Activated T-cell treated with anti-CD3 and anti-CD28 coated beads, Interleukin-2, amount 50 U/mL, for 72 hours (primary cell): ENCODE results near the gene PRELID2. TPM values are rescaled to one million over a fixed set of nuclear protein-coding genes. Genes with fewer than 3 reads are reported as not detected.
"Not testable (repeated sequence)": the region's sequence is repeated elsewhere in the genome, so short reads cannot be mapped to it uniquely, and the experiment has no call there.

Experiments used
- ATAC-seq, 2 donors: fragments of 150-1000 bp; cut with Tn5 transposase; replicated peaks in 1 of 2; 2 replicates each; pipeline ENCODE4 v1.10.0; 2021; ENCODE audit warnings: moderate library complexity in 2 of 2, mild to moderate bottlenecking in 1 of 2
- DNase-seq, 2 donors: peaks; one replicate each; pipeline ENCODE4 v3.0.0; 2021 to 2022; ENCODE audit warnings: mixed read lengths in 1 of 2
- H3K27ac Mint-ChIP-seq: one replicate; pipeline ENCODE4 v1.8.0; 2022; ENCODE audit warnings: mild to moderate bottlenecking, moderate library complexity, mixed read lengths
- H3K27me3 Mint-ChIP-seq: one replicate; pipeline ENCODE4 v1.8.0; 2022; ENCODE audit warnings: low read depth, mixed read lengths
- H3K36me3 Mint-ChIP-seq, 2 donors: one replicate each; pipeline ENCODE4 v1.8.0; 2022; ENCODE audit warnings: mixed read lengths in 2 of 2, mild to moderate bottlenecking in 1 of 2; ENCODE audit not compliant: insufficient read depth in 2 of 2
- H3K4me1 Mint-ChIP-seq: one replicate; pipeline ENCODE4 v1.8.0; 2022; ENCODE audit warnings: low read depth, mixed read lengths
- H3K4me3 Mint-ChIP-seq, 2 donors: one replicate each; pipeline ENCODE4 v1.8.0; 2022; ENCODE audit warnings: mild to moderate bottlenecking in 2 of 2, mixed read lengths in 2 of 2, moderate library complexity in 2 of 2
- H3K9me3 Mint-ChIP-seq, 2 donors: one replicate each; pipeline ENCODE4 v1.8.0; 2022; ENCODE audit warnings: mixed read lengths in 2 of 2
- total RNA-seq, 2 donors: library from RNA; stranded (reverse); gene quantifications; one replicate each; pipeline ENCODE4 v1.2.3, GENCODE V29; 2022

The PRELID2 gene
- total RNA-seq, 2 donors from 2014 or later, result 2.3 to 4.6 TPM

DNA sequence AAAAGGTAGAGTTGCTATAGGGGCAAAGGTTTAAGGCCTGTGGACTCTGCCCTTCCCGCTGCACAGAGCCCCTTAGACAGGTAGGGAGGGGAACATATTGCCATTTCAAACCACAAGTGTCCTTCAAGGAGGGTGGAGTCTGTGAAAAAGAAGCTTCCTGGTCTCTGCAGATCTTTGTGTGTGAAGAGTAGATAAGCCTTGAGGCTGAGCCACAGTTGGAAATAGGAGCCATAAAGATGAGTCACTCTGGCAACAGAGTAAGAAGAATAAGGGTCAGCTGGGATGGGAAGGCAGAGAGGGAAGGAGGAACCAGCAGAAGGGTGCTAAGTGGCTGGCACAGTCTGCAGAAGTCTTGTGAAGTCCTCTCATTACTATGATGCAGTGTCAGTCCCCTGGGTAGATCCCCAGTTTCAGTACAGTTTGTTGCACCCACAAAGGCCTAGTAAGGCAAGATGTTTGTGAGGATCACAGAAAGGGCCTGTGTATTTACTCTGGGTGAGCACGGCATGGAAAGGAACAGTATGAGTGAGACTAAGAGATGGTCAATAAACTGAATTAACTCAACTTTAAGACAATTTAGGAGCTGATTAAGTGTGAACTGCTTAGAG is 19.6 kb upstream of the PRELID2 start:
- H3K36me3 Mint-ChIP-seq, result no peaks in the 10 kb centered on the region
- H3K27me3 Mint-ChIP-seq, result peaks cover 5% of the 10 kb centered on the region
- ATAC-seq (no peak), DNase-seq (no peak)
- H3K9me3 Mint-ChIP-seq, result no peaks in the 10 kb centered on the region
- H3K4me3 Mint-ChIP-seq, result no peak overlapping the region
- no peak overlapping the region for H3K27ac Mint-ChIP-seq
- H3K4me1 Mint-ChIP-seq, result peaks cover 8% of the 10 kb centered on the region

DNA sequence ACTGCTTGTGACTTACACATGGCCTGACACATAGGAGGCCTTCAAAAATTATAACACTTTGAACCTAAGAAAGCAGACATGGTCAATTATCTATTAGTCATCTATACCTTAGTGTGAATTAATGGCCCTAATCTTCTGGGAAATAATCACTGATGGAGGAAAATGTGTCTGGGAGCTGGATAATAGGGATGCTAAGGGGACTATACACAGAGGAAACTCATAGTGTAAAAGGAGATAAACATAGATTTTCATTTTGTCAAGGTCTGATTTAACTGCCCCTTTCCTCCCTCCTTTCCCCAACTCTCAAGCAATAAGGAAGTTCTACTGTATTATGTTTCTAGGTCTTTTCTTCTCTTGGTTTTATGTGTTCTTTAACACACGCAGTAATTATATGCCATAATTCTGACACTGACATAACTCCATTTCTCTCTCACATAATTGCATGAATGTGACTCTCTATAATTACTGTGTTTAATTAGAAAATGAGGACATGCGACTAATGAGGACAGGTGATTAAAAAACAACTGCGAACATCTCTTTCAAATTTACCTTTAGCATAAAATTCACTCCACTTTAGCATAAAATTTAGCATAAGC is 18.7 kb upstream of the PRELID2 start:
- Mint-ChIP-seq H3K4me3 (no peak overlapping the region), H3K9me3 (no peaks in the 10 kb centered on the region), H3K27ac (no peak overlapping the region), H3K4me1 (peaks cover 8% of the 10 kb centered on the region), H3K27me3 (peaks cover 5% of the 10 kb centered on the region), H3K36me3 (no peaks in the 10 kb centered on the region)
- no peak for ATAC-seq
- no peak for DNase-seq

DNA sequence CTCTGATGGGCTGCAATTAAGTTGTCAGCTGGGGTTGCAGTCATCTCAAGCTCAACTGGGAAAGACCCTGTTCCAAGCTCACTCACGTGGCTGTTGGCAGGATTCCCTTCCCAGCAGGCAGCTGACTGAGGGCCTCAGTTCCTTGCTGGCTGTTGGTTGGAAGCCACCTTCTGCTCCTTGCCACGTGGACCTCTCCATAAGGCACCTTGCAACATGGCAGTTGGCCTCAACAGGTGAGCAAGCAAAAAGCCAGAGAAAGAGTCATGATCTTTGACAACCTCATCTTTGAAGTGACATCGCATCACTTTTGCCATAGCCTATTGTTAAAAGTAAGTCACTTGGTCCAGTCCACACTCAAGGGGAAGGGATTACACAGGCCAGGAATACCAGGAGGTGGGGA is 17.8 kb upstream of the PRELID2 start:
- Mint-ChIP-seq H3K4me3 (no peak overlapping the region), H3K4me1 (peaks cover 8% of the 10 kb centered on the region), H3K27me3 (peaks cover 5% of the 10 kb centered on the region), H3K36me3 (no peaks in the 10 kb centered on the region), H3K9me3 (no peaks in the 10 kb centered on the region), H3K27ac (no peak overlapping the region)
- DNase-seq (no peak), ATAC-seq (no peak)

DNA sequence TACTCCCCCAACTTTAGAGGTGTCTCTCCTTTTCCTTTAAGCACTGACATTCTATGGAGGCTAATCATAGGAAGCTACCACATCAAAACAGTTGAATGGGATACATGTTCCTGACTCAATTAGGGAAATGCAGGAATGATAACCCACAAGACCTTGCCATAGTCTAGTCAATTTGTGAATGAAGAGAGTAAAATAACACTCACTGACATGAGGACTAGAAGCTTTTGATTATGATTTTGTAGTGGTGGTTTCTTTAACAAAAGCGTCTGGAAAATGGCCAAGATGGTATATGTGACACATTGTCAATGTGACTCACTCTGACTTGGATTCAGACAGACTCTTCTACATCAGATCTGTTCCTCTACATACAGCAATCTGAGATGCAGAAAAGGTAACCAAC is 13.7 kb upstream of the PRELID2 start:
- Mint-ChIP-seq H3K4me1 (no peaks in the 10 kb centered on the region), H3K9me3 (no peaks in the 10 kb centered on the region), H3K36me3 (no peaks in the 10 kb centered on the region), H3K27me3 (no peaks in the 10 kb centered on the region), H3K27ac (no peak overlapping the region), H3K4me3 (no peak overlapping the region)
- DNase-seq (no peak), ATAC-seq (peak in 1 of 2 donors; percentile 28)

DNA sequence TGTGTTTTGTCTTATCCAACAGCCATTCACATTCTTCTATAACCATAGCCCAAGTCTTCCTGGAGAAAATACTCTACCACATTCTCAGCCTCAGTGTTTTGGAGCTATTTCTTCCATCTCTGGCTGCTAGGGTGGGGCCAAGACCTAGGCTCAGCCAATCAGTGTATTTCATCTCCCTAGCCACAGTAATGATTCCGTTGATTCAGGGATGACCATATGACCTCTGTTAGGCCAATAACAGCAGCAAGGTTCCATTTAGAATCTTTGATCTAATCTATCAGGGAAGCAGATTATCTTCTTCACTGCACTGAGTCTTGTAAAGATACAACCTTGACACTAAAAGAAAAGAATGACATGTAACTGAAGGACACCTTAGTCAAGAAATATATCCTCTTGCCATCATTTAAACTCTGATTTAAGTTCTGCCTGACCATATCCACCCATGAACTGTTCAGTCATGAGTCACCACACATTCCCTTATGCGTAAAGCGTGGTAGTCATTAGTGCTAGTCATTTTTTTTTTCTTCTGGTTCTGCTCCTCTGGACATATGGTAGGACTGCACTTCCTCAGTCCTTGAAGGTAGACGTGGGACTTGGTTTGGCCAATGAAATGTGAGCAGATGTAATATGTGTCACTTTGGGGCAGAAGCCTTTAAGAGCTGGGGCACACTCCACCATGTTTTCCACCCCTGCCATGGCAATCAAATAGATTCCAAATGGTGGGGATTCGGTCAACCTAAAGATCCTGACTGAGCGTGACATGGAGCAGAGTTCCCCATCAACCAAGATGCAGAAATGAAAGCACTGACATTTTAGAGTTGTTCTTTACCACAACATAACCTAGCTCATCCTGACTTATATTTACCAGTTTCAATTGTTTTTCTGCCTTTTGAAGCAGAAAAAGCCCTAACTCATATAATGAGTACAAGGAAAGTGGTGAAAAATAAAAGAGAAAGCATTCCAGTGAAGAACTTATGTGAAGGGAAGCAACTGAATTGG is 12.7 kb upstream of the PRELID2 start:
- Mint-ChIP-seq H3K9me3 (no peaks in the 10 kb centered on the region), H3K4me3 (no peak overlapping the region), H3K27ac (peak overlapping the region; percentile 24), H3K4me1 (no peaks in the 10 kb centered on the region), H3K36me3 (no peaks in the 10 kb centered on the region), H3K27me3 (no peaks in the 10 kb centered on the region)
- DNase-seq (no peak), ATAC-seq (no peak)

DNA sequence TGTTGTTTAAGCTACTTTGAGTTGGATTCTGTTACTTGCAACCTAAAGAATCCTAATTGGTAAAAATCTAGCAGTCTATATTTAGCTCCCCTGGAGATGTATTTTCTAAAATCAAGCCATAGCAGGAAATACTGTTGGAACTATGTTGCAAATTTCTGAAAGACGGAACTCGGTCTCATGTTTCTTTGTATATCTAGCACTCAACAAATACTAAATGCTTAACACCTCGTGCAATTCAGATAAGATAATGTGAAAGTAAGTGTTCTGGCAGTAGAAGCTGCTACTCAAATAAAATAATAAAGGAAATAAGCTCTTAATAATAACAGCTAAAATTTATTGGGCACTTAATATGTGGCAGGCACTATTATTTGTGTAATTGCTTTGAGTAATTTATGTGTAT is 10.9 kb upstream of the PRELID2 start:
- Mint-ChIP-seq H3K4me1 (no peaks in the 10 kb centered on the region), H3K27ac (no peak overlapping the region), H3K27me3 (no peaks in the 10 kb centered on the region), H3K36me3 (no peaks in the 10 kb centered on the region), H3K4me3 (no peak overlapping the region), H3K9me3 (no peaks in the 10 kb centered on the region)
- DNase-seq (no peak), ATAC-seq (no peak)

DNA sequence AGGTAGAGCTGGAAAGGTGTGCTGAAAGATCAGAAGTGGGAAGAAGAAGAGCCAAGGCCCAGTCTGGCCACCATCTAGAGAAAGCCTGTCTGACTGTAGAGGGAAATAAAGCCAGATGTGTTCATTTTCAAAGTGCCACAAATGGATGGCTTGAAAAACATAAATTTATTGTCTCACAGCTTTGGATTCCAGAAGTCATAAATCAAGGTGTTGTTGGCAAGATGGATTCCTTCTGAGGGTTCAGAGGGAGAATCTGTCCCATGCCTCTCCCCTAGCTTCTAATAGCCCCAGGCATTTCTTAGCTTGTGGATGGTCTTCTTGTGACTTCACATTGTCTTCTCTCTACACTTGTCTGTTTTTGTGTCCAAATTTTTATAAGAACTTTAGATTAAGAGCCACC is 6.2 kb upstream of the PRELID2 start:
- no peak overlapping the region for H3K27ac Mint-ChIP-seq
- no peak overlapping the region for H3K4me3 Mint-ChIP-seq
- no peaks in the 10 kb centered on the region for H3K4me1 Mint-ChIP-seq
- no peak for ATAC-seq
- H3K27me3 Mint-ChIP-seq, result peaks cover 7% of the 10 kb centered on the region
- H3K36me3 Mint-ChIP-seq, result no peaks in the 10 kb centered on the region
- H3K9me3 Mint-ChIP-seq, result no peaks in the 10 kb centered on the region
- DNase-seq, result no peak

DNA sequence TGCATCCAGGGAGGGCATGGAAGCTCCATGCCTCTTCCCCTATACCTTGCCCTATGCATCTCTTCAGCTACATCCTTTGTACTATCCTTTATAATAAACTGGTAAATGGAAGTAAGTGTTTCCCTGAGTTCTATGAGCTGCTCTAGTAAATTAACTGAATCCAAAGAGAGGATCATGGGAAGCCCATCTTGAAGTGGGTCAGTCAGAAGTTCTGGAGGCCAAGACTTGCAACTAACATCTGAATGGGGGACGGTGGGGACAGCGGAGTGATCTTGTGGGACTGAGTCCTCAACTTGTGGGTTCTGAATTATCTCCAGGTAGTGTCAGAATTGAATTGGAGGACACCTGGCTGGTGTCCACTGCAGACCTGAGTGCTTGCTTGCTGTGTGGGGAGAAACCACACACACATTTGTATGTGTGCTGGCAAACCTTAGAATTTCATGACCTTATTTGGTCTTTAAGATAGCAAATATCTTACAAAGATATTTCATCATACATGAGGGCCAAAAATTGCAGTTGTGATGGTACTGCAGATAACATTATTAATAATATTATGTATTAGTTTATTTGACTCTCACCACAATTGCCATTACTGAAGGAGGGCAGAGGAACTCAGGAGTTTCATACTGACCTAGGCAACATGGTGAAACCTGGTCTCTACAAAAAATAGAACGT is 5.5 kb upstream of the PRELID2 start:
- no peak for DNase-seq
- Mint-ChIP-seq H3K4me1 (peaks cover 4% of the 10 kb centered on the region), H3K36me3 (no peaks in the 10 kb centered on the region), H3K27me3 (peaks cover 7% of the 10 kb centered on the region), H3K27ac (no peak overlapping the region), H3K9me3 (no peaks in the 10 kb centered on the region), H3K4me3 (no peak overlapping the region)
- ATAC-seq, result no peak

DNA sequence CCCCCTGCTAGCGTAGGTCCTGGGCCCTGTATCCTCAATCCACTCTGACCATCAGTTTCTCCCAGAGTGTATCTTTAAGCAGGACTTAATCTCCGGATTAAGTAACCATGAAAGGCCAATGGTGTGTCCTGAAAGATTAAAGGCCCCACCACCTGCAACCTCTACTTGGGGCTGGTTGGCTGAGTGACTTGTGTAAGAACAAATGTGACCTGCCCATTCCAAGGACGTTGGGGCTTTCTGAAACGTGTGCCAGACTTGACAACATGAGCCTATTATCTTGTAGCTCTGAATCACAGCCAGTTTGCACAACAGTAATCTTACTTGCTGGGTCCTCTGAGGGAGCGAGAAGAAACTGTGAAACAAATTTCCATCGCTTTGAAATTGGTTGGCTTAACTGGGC is 3.1 kb upstream of the PRELID2 start:
- Mint-ChIP-seq H3K4me1 (peaks cover 5% of the 10 kb centered on the region), H3K4me3 (no peak overlapping the region), H3K9me3 (no peaks in the 10 kb centered on the region), H3K36me3 (no peaks in the 10 kb centered on the region), H3K27ac (no peak overlapping the region), H3K27me3 (peaks cover 21% of the 10 kb centered on the region)
- ATAC-seq (no peak), DNase-seq (no peak)

DNA sequence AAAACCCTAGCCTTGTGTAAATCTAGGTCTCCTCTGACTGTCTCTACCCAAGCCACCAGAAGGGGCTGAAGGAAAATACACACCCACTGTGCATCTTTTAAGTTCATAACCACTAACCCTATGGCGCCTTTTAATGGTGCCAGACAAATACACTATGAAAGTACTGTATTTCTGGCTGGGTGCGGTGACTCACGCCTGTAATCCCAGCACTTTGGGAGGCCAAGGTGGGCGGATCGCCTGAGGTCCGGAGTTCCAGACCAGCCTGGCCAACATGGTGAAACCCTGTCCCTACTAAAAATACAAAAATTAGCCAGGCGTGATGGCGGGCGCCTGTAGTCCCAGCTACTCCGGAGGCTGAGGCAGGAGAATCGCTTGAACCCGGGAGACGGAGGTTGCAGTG is 1.1 kb upstream of the PRELID2 start:
- not testable (repeated sequence) for ATAC-seq, H3K9me3 Mint-ChIP-seq, H3K4me1 Mint-ChIP-seq, H3K36me3 Mint-ChIP-seq, H3K27ac Mint-ChIP-seq, DNase-seq
- peaks cover 21% of the 10 kb centered on the region for H3K27me3 Mint-ChIP-seq
- peak overlapping the region in 1 of 2 donors; percentile 79 for H3K4me3 Mint-ChIP-seq

DNA sequence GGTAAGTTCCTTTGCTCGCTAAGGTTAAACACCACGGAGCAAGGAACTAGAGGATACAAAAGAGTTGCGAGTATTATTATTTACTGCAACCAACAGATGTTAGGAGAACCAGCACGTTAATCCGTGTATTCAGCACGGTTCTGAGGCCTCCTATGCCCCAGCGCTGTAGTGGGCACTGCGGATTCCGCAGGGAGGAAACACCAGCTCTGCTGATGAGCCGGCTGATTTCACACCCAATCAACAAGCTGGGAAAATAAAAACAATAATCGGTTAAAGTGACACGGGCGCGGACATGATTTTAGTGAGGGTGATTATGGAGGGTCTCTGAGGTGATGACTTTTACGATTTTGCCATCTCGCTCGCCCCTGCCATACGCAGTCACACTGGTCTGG is 702 bp upstream of the PRELID2 start:
- Mint-ChIP-seq H3K4me1 (peaks cover 8% of the 10 kb centered on the region), H3K4me3 (peak overlapping the region; percentile 74 to 79), H3K27ac (no peak overlapping the region), H3K36me3 (no peaks in the 10 kb centered on the region), H3K27me3 (peaks cover 21% of the 10 kb centered on the region), H3K9me3 (no peaks in the 10 kb centered on the region)
- no peak for ATAC-seq
- no peak for DNase-seq

DNA sequence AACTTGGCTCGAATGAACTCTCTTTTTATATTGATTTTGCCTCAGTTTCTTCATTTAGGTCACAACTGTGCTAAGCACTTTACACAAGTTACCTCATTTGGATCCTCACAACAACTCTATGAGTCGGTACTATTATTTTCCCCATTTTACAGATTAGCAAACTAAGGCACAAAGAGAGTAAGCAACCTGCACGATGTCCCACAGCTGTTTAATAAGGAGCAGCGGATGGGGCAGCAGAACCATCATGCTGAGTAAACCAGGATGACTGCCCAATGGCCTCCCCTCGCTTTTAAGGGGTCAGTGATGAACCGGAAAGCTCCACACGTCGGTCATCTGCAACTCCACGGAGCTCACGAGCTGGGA is 607 bp downstream of the PRELID2 start:
- peaks cover 11% of the 10 kb centered on the region for H3K4me1 Mint-ChIP-seq
- H3K36me3 Mint-ChIP-seq, result no peaks in the 10 kb centered on the region
- ATAC-seq, result no peak
- DNase-seq, result no peak
- H3K9me3 Mint-ChIP-seq, result no peaks in the 10 kb centered on the region
- H3K4me3 Mint-ChIP-seq, result peak overlapping the region; percentile 74 to 79
- H3K27me3 Mint-ChIP-seq, result peaks cover 21% of the 10 kb centered on the region
- H3K27ac Mint-ChIP-seq, result no peak overlapping the region

DNA sequence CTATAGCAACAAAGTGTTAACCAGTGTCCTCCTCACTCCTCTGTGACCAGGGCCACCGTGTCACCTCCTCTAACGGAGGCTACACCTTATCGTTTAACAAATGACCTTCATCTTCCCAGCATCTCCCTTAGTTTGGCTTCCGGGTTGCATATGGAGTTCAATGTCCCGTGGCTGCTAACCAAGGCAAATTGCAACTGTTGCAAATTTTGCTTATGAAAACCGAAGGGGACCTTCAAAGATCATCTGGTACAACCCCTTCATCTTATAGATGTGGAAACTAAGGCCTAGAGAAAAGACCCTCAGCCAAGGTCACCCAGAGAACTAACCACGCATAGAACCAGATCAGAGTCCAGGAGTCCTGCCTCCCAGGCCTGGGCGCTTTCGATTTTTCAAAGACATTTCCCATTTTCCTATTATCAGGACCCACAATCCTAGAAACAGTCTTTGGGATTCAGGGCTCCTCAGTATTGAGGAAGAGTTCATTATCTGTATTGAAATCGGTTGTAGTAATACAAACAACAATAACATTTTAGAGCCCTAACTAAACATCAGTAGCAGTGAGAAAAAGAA is 1.4 kb downstream of the PRELID2 start:
- ATAC-seq, result no peak
- peak overlapping the region; percentile 56 to 79 for H3K4me3 Mint-ChIP-seq

More for the DNA sequence above, 1.4 kb downstream of the PRELID2 start:
- no peak for DNase-seq
- H3K9me3 Mint-ChIP-seq, result no peaks in the 10 kb centered on the region
- H3K36me3 Mint-ChIP-seq, result no peaks in the 10 kb centered on the region
- peaks cover 11% of the 10 kb centered on the region for H3K4me1 Mint-ChIP-seq
- H3K27ac Mint-ChIP-seq, result no peak overlapping the region
- peaks cover 21% of the 10 kb centered on the region for H3K27me3 Mint-ChIP-seq
